CD4-positive, alpha-beta T cell (primary cell): ENCODE results near the gene FRMD3. TPM values are rescaled to one million over a fixed set of nuclear protein-coding genes. Genes with fewer than 3 reads are reported as not detected.

ENCODE experiments used
- ATAC-seq: fragments of 200-7000 bp; cut with Tn5 transposase; one replicate; pipeline ENCODE4 v1.10.0; 2022; ENCODE audit warnings: mild to moderate bottlenecking; ENCODE audit not compliant: poor library complexity
- CTCF ChIA-PET: fragments of 350-600 bp; sonication (Branson Sonifier 250); formaldehyde crosslinking; loops from one replicate; lab custom pipeline; 2021; ENCODE audit warnings: antibody characterized with exemption, inconsistent platforms; lab: Charles Lee
- POLR2A ChIA-PET: fragments of 350-600 bp; sonication (Branson Sonifier 250); formaldehyde crosslinking; loops from one replicate; lab custom pipeline; 2021; ENCODE audit warnings: antibody characterized with exemption, inconsistent platforms; lab: Charles Lee
- DNase-seq, 14 experiments: peaks; one replicate each; pipeline ENCODE4 v3.0.0-alpha.2; 2013 to 2020; ENCODE audit warnings: mixed read lengths in 2 of 14
- H3K27ac ChIP-seq, 2 donors: one replicate each; pipeline versions ENCODE4 v1.5.1 to v1.7.0; 2013; ENCODE audit warnings: low read length in 2 of 2, low read depth in 1 of 2, mild to moderate bottlenecking in 1 of 2
- H3K27me3 ChIP-seq, 2 experiments: 1 replicate in 1 of 2; 2 replicates in 1 of 2; pipeline versions ENCODE4 v1.6.1 to v1.7.0; 2013; ENCODE audit warnings: low read length in 2 of 2, control low read depth in 1 of 2, mild to moderate bottlenecking in 1 of 2, moderate library complexity in 1 of 2; ENCODE audit not compliant: insufficient read depth in 2 of 2, control insufficient read depth in 1 of 2
- H3K36me3 ChIP-seq: one replicate; pipeline ENCODE4 v1.6.1; 2013; ENCODE audit warnings: low read length, control low read depth; ENCODE audit not compliant: insufficient read depth
- H3K4me1 ChIP-seq: one replicate; pipeline ENCODE4 v1.6.1; 2013; ENCODE audit warnings: low read length, control low read depth; ENCODE audit not compliant: insufficient read depth
- H3K4me3 ChIP-seq: one replicate; pipeline ENCODE4 v1.5.1; 2013; ENCODE audit warnings: mild to moderate bottlenecking, low read length, moderate library complexity
- H3K9me3 ChIP-seq, 2 experiments: 1 replicate in 1 of 2; 2 replicates in 1 of 2; pipeline versions ENCODE4 v1.6.1 to v1.7.0; 2013; ENCODE audit warnings: low read length in 2 of 2, mild to moderate bottlenecking in 2 of 2, control low read depth in 1 of 2, moderate library complexity in 1 of 2; ENCODE audit not compliant: control insufficient read depth in 1 of 2, insufficient read depth in 1 of 2
- H3K27ac Mint-ChIP-seq: one replicate; pipeline ENCODE4 v1.8.0; 2020; ENCODE audit warnings: mixed read lengths
- H3K27me3 Mint-ChIP-seq: one replicate; pipeline ENCODE4 v1.8.0; 2021; ENCODE audit warnings: mixed read lengths
- H3K36me3 Mint-ChIP-seq: one replicate; pipeline ENCODE4 v1.8.0; 2021; ENCODE audit warnings: low read depth, mixed read lengths
- H3K4me1 Mint-ChIP-seq: one replicate; pipeline ENCODE4 v1.8.0; 2021; ENCODE audit warnings: low read depth, mixed read lengths
- H3K4me3 Mint-ChIP-seq: one replicate; pipeline ENCODE4 v1.8.0; 2020; ENCODE audit warnings: mild to moderate bottlenecking, mixed read lengths
- H3K9me3 Mint-ChIP-seq: one replicate; pipeline ENCODE4 v1.8.0; 2020; ENCODE audit warnings: mixed read lengths
- CTCF ChIP-seq: fragments of 200-600 bp; IDR thresholded peaks from one replicate; pipeline ENCODE4 v1.8.0; 2022; ENCODE audit warnings: antibody characterized with exemption, mild to moderate bottlenecking
- intact Hi-C, 2 experiments: fragments of 100-400 bp; cut with DNase I in 1 of 2; cut with micrococcal nuclease in 1 of 2; formaldehyde crosslinking; loops; one replicate each; pipeline versions ENCODE4 v1.15.1 to v1.9.0; 2023 to 2025; cut with DNase I, micrococcal nuclease
- total RNA-seq, 174 experiments: library from RNA in 2 of 174; stranded (reverse) in 2 of 174; gene quantifications; one replicate each; pipeline ENCODE4 v1.2.3 and lab custom pipeline; 2021 to 2026

The FRMD3 gene
- total RNA-seq, 2 experiments from 2014 or later = 0.53 to 1.0 TPM

- no peak for ATAC-seq
- Mint-ChIP-seq H3K9me3 (peaks cover 2% of the 10 kb centered on the region), H3K36me3 (no peaks in the 10 kb centered on the region), H3K4me3 (no peak overlapping the region), H3K4me1 (no peaks in the 10 kb centered on the region), H3K27ac (no peak overlapping the region), H3K27me3 (no peaks in the 10 kb centered on the region)
- TF ChIP-seq CTCF = no peak
- no peak overlapping the region for H3K27ac ChIP-seq
- no peak overlapping the region for H3K4me3 ChIP-seq
- DNase-seq = no peak
- H3K4me1 ChIP-seq = no peaks in the 10 kb centered on the region
- H3K36me3 ChIP-seq = no peaks in the 10 kb centered on the region
- POLR2A ChIA-PET = no interaction called here
- no peaks in the 10 kb centered on the region for H3K27me3 ChIP-seq
- H3K9me3 ChIP-seq = no peaks in the 10 kb centered on the region
- CTCF ChIA-PET = no interaction called here
- intact Hi-C loops = no loop called here
Observed at GRCh38 chr9:83489961-83490360, 48.2 kb downstream of the FRMD3 start.

GRCh38 chr9:83484990-83485389 lies 53.2 kb downstream of the FRMD3 start:
- Histone ChIP-seq H3K9me3 (peaks cover under 1 to 5% of the 10 kb centered on the region in 2 experiments), H3K36me3 (no peaks in the 10 kb centered on the region), H3K4me3 (no peak overlapping the region), H3K27me3 (no peaks in the 10 kb centered on the region), H3K4me1 (no peaks in the 10 kb centered on the region), H3K27ac (no peak overlapping the region)
- peaks cover 4% of the 10 kb centered on the region for H3K9me3 Mint-ChIP-seq
- H3K36me3 Mint-ChIP-seq = peaks cover 6% of the 10 kb centered on the region
- no peaks in the 10 kb centered on the region for H3K27me3 Mint-ChIP-seq
- DNase-seq = no peak
- ChIA-PET POLR2A (no interaction called here), CTCF (no interaction called here)
- no peak overlapping the region for H3K27ac Mint-ChIP-seq
- no peak for ATAC-seq
- intact Hi-C loops = no loop called here
- no peaks in the 10 kb centered on the region for H3K4me1 Mint-ChIP-seq
- no peak overlapping the region for H3K4me3 Mint-ChIP-seq
- TF ChIP-seq CTCF = no peak

- H3K27me3 Mint-ChIP-seq = no peaks in the 10 kb centered on the region
Observed at GRCh38 chr9:83483223-83483622, 55.0 kb downstream of the FRMD3 start.

More at GRCh38 chr9:83483223-83483622, 55.0 kb downstream of the FRMD3 start:
- ChIA-PET CTCF (no interaction called here), POLR2A (no interaction called here)
- Histone ChIP-seq H3K27me3 (no peaks in the 10 kb centered on the region), H3K4me3 (no peak overlapping the region), H3K9me3 (peaks cover 4 to 10% of the 10 kb centered on the region in 2 experiments), H3K27ac (no peak overlapping the region), H3K4me1 (no peaks in the 10 kb centered on the region), H3K36me3 (no peaks in the 10 kb centered on the region)
- Mint-ChIP-seq H3K4me1 (no peaks in the 10 kb centered on the region), H3K36me3 (peaks cover 10% of the 10 kb centered on the region), H3K4me3 (no peak overlapping the region), H3K27ac (no peak overlapping the region), H3K9me3 (peaks cover 5% of the 10 kb centered on the region)
- no peak for ATAC-seq
- TF ChIP-seq CTCF = no peak
- no peak for DNase-seq
- intact Hi-C loops = no loop called here
